Kidney (tissue), 14 donors: Measurements from ENCODE around the gene AGO3. TPM values are rescaled to one million over a fixed set of nuclear protein-coding genes. Genes with fewer than 3 reads are reported as not detected.

ENCODE experiments used
- DNase-seq, 5 donors: peaks; one replicate each; pipeline ENCODE4 v3.0.0-alpha.2; 2013 to 2020
- FAIRE-seq: peaks from 2 replicates; lab custom pipeline; 2012; peaks lifted over from hg19 to GRCh38; lab: Jason Lieb, UNC
- H3K27ac ChIP-seq, 2 donors: one replicate each; pipeline ENCODE4 v1.7.0; 2013; ENCODE audit warnings: low read depth in 2 of 2, low read length in 2 of 2, inconsistent platforms in 1 of 2
- H3K27me3 ChIP-seq: one replicate; pipeline ENCODE4 v1.7.1; 2013; ENCODE audit warnings: low read length, inconsistent platforms; ENCODE audit not compliant: control insufficient read depth, insufficient read depth
- H3K36me3 ChIP-seq, 3 donors: one replicate each; pipeline versions ENCODE4 v1.7.0 to v1.7.1; 2013; ENCODE audit warnings: low read length in 3 of 3, control low read depth in 1 of 3, inconsistent platforms in 1 of 3; ENCODE audit not compliant: insufficient read depth in 3 of 3, control insufficient read depth in 2 of 3
- H3K4me1 ChIP-seq, 3 donors: one replicate each; pipeline versions ENCODE4 v1.7.0 to v1.7.1; 2013; ENCODE audit warnings: low read length in 3 of 3, inconsistent platforms in 1 of 3, low read depth in 1 of 3; ENCODE audit not compliant: control insufficient read depth in 2 of 3, insufficient read depth in 2 of 3
- H3K4me3 ChIP-seq, 3 donors: one replicate each; pipeline versions ENCODE4 v1.7.0 to v1.8.1; 2013; ENCODE audit warnings: low read length in 3 of 3, control low read depth in 1 of 3, inconsistent platforms in 1 of 3
- H3K9ac ChIP-seq, 3 donors: one replicate each; pipeline versions ENCODE4 v1.7.0 to v1.7.1; 2013; ENCODE audit warnings: low read length in 3 of 3, control low read depth in 1 of 3, inconsistent platforms in 1 of 3
- H3K9me3 ChIP-seq, 3 donors: one replicate each; pipeline versions ENCODE4 v1.7.0 to v1.7.1; 2013; ENCODE audit warnings: low read length in 3 of 3, control low read depth in 1 of 3, inconsistent platforms in 1 of 3; ENCODE audit not compliant: control insufficient read depth in 2 of 3, insufficient read depth in 1 of 3
- CTCF ChIP-seq: IDR thresholded peaks from 3 replicates; pipeline ENCODE4 v1.5.1; 2012; ENCODE audit warnings: mild to moderate bottlenecking, moderate library complexity, borderline replicate concordance; ENCODE audit not compliant: insufficient read depth; ENCODE audit errors: extremely low read depth
- intact Hi-C: fragments of 100-400 bp; cut with DNase I; formaldehyde crosslinking; loops from one replicate; pipeline ENCODE4 v1.11.1; 2022
- polyA plus RNA-seq: library from polyadenylated mRNA; stranded (reverse); fragments of 350-450 nt; fragmentation: Illumina TruSeq; extraction: RNeasy Lipid Tissue Mini Kit (QIAGEN cat#74804); gene quantifications from one replicate; pipeline ENCODE4 v1.2.3, GENCODE V29; 2014; ENCODE audit warnings: low read depth, low replicate concordance; ENCODE audit not compliant: insufficient read depth
- total RNA-seq: library from RNA; stranded (reverse); fragmentation: NEBNext Ultra II Directional; extraction: Animal tissue kit (Norgen Biotek cat#: 25700); gene quantifications from one replicate; pipeline ENCODE4 v1.2.1, GENCODE V29; 2021
- donor health status: control.
- donor health status: control.
- donor health status: control.
- donor health status: control.
- donor health status: control.
- donor health status: DM: yes; HTN: yes; CAD: no.
- donor health status: Normal renal cell carcinoma (clear cell type).

The AGO3 gene
- total and polyA plus RNA-seq, 2 donors from 2014 or later: 2.8 to 28.2 TPM

GRCh38 chr1:35980090-35980489 lies 49.2 kb downstream of the AGO3 start:
- TF ChIP-seq CTCF: no peak
- no peak overlapping the region for H3K9ac ChIP-seq
- no peak for DNase-seq
- no peaks in the 10 kb centered on the region for H3K4me1 ChIP-seq
- no peak overlapping the region for H3K27ac ChIP-seq
- H3K4me3 ChIP-seq: no peak overlapping the region
- peaks cover 2 to 9% (median 8%) of the 10 kb centered on the region in 3 donors for H3K36me3 ChIP-seq
- intact Hi-C loops: no loop called here
- no peak for FAIRE-seq
- H3K27me3 ChIP-seq: no peaks in the 10 kb centered on the region
- H3K9me3 ChIP-seq: no peaks in the 10 kb centered on the region

- FAIRE-seq: no peak
- Histone ChIP-seq H3K4me1 (no peaks in the 10 kb centered on the region), H3K9ac (no peak overlapping the region), H3K27ac (no peak overlapping the region), H3K27me3 (no peaks in the 10 kb centered on the region), H3K36me3 (peaks cover 2 to 19% (median 2%) of the 10 kb centered on the region in 3 donors), H3K4me3 (no peak overlapping the region), H3K9me3 (no peaks in the 10 kb centered on the region)
- no peak for DNase-seq
- intact Hi-C loops: no loop called here
- no peak for TF ChIP-seq CTCF
These were observed 57.3 kb downstream of the AGO3 start for GRCh38 chr1:35988237-35988636.

- Histone ChIP-seq H3K36me3 (peaks cover 0 to 6% (median 0%) of the 10 kb centered on the region in 3 donors), H3K27ac (no peak overlapping the region), H3K9ac (no peak overlapping the region), H3K9me3 (no peaks in the 10 kb centered on the region), H3K4me3 (no peak overlapping the region), H3K27me3 (no peaks in the 10 kb centered on the region), H3K4me1 (no peaks in the 10 kb centered on the region)
- no peak for DNase-seq
- no peak for TF ChIP-seq CTCF
- FAIRE-seq: no peak
- intact Hi-C loops: no loop called here
These were observed 76.1 kb downstream of the AGO3 start for GRCh38 chr1:36006941-36007500.

DNA sequence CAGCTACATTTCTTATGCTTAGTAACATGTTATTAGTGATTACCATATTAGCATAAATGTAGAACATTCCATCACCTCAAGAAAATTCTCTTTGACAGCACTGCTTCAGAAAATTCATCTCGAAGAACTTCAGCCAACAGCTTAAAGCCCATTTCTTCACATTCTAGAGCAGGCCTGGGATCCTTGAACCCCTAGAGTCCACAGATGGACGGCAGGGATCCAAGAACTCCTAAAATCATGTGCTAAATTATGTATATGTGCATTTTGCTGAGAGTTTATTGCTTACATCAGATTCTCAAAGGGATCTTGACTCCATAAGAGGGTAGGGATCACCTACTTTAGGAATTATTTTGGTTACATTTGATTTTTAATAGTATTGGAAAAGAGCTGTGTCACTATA lies 76.8 kb downstream of the AGO3 start:
- Histone ChIP-seq H3K9me3 (no peaks in the 10 kb centered on the region), H3K9ac (no peak overlapping the region), H3K4me3 (no peak overlapping the region), H3K27ac (no peak overlapping the region), H3K4me1 (no peaks in the 10 kb centered on the region), H3K36me3 (peaks cover 0 to 6% (median 0%) of the 10 kb centered on the region in 3 donors), H3K27me3 (no peaks in the 10 kb centered on the region)
- intact Hi-C loops: no loop called here
- no peak for TF ChIP-seq CTCF
- peak in 1 of 5 donors; percentile 12 for DNase-seq
- no peak for FAIRE-seq
